ENCODE data around the gene PTPRO. TPM values are rescaled to one million over a fixed set of nuclear protein-coding genes. Genes with fewer than 3 reads are reported as not detected.

PTPRO gene
- total and polyA plus RNA-seq, 10 of the 15 experiments (the other 5 are each of a cell fraction or from before 2014, with no cell fraction given), result 1.2 to 5.3 (median 3.5) TPM

GRCh38 chr12:15428632-15429031 is 106.3 kb downstream of the PTPRO start (continued):
- TF ChIP-seq SMAD1 (IDR thresholded peaks at IDR 0.05; ENCODE audit: low read depth, partially characterized antibody) (no peak), ZNF24 (IDR thresholded peaks at IDR 0.05) (no peak), PRDM15 (CRISPR knock-in tag; IDR thresholded peaks at IDR 0.05) (no peak), RAD21 (IDR thresholded peaks at IDR 0.05; ENCODE audit: insufficient read depth, low read depth, low read length) (no peak), RB1 (IDR thresholded peaks at IDR 0.05; ENCODE audit: borderline replicate concordance) (no peak), JUNB (IDR thresholded peaks at IDR 0.05) (no peak), PAX5 (IDR thresholded peaks at IDR 0.05; ENCODE audit: borderline replicate concordance, low read depth, low read length) (no peak), HDAC6 (IDR thresholded peaks at IDR 0.05; ENCODE audit: unreplicated experiment) (no peak)

GRCh38 chr12:15429262-15429661 is 107.0 kb downstream of the PTPRO start:
- Histone ChIP-seq H2AFZ (ENCODE audit: control insufficient read depth, low read depth, low read length) (no peak overlapping the region), H3K27ac (ENCODE audit: control insufficient read depth, insufficient read depth) (no peak overlapping the region), H3K27me3 (replicated peaks in 1 of 2; ENCODE audit: control insufficient read depth in 2 of 2, insufficient read depth in 2 of 2, low read length in 1 of 2) (no peaks in the 10 kb centered on the region), H3K4me1 (ENCODE audit: control insufficient read depth, insufficient read depth, low read length) (no peaks in the 10 kb centered on the region), H3K9me3 (replicated peaks; ENCODE audit: control insufficient read depth, insufficient read depth, low read length) (no peaks in the 10 kb centered on the region), H3K4me2 (ENCODE audit: control insufficient read depth, insufficient read depth) (no peak overlapping the region), H3K36me3 (ENCODE audit: control insufficient read depth in 2 of 2, insufficient read depth in 2 of 2, low read length in 1 of 2) (no peaks in the 10 kb centered on the region), H4K20me1 (ENCODE audit: control insufficient read depth, insufficient read depth) (no peaks in the 10 kb centered on the region), H3K9ac (ENCODE audit: control insufficient read depth, insufficient read depth, low read length) (no peak overlapping the region), H3K4me3 (no peak overlapping the region), H3K79me2 (ENCODE audit: control insufficient read depth, insufficient read depth, low read length) (no peaks in the 10 kb centered on the region)
- FAIRE-seq (no peak), ATAC-seq (no peak), DNase-seq (ENCODE audit: low read depth, low spot score) (no peak)
- ChIA-PET POLR2A (interaction anchor here (0.6 kb wide), 1 partner anchor 490 kb away, joined by 4 read pairs; no protein-coding TSS in a partner anchor), SMC1A (ENCODE audit: uncharacterized antibody, unreplicated experiment) (no interaction called here), CTCF (no interaction called here), RAD21 (ENCODE audit: unreplicated experiment) (no interaction called here)
- BruUV-seq (replicated peaks), result no TSS peak
- intact Hi-C loops (cut with micrococcal nuclease; ENCODE audit: unreplicated experiment) (no loop called here), in situ Hi-C loops (cut with MboI) (no loop called here)
- WGBS (ENCODE audit: insufficient coverage, insufficient replicate concordance, low lambda C conversion rate, missing lambda C conversion rate), result 92% methylated on average over 1 of the region's 1 CpG
- TF ChIP-seq HCFC1 (IDR thresholded peaks at IDR 0.05; ENCODE audit: low read length) (no peak), STAT3 (IDR thresholded peaks at IDR 0.05; ENCODE audit: low read depth, low read length) (no peak), ZNF622 (IDR thresholded peaks at IDR 0.05) (no peak), RAD51 (IDR thresholded peaks at IDR 0.05) (no peak), PKNOX1 (IDR thresholded peaks at IDR 0.05) (no peak), NKRF (conservative IDR thresholded peaks at IDR 0.05) (no peak), POLR2AphosphoS5 (IDR thresholded peaks at IDR 0.05; ENCODE audit: low read length) (no peak), STAT1 (conservative IDR thresholded peaks at IDR 0.05) (no peak), USF1 (IDR thresholded peaks at IDR 0.05; ENCODE audit: borderline replicate concordance, extremely low read length, insufficient read depth, low read depth, low read length) (no peak), NBN (IDR thresholded peaks at IDR 0.05) (no peak)

Measured in GM12878 (cell line).